ENCODE data around the gene PSD4.

Gene PSD4

DNA sequence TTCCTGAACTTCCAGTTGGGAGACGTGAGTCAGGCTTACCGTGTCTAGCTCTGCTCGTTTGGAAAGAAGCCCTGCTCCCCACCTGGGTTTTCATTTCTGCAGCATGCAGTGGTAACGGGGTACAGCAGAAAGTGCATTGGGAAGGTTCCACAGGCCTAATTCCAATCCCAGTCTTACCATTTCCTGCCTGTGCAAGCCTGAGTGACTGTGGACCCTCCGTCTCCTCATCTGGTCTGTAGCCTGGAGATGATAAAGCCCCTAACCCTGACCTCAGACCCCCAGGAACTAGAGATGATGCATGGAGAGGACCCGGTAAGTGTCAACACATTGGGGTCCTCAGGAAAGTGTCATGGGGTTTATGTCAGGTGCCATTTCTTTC, 5.8 kb upstream of the PSD4 start:
- no peak for DNase-seq

GRCh38 chr2:113169002-113169530, 4.7 kb upstream of the PSD4 start:
- DNase-seq: no peak

DNA sequence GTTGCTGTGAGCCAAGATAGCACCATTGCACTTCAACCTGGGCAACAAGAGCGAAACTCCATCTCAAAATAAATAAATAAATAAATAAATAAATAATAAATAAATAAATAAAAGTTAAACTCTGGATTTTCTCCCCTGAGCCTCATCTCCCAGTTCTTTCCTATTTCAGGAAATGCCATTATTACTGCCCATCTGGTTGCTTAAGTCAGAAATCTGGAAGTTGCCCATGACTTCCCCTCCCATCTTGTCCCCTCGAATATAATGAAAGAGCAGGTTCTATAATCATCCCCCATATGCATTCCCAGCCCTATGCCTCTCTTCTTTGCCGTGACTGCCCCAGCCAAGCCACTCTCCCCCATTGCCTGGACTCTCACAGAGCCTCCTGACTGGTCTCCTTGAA, 4.2 kb upstream of the PSD4 start:
- no peak for DNase-seq

DNA sequence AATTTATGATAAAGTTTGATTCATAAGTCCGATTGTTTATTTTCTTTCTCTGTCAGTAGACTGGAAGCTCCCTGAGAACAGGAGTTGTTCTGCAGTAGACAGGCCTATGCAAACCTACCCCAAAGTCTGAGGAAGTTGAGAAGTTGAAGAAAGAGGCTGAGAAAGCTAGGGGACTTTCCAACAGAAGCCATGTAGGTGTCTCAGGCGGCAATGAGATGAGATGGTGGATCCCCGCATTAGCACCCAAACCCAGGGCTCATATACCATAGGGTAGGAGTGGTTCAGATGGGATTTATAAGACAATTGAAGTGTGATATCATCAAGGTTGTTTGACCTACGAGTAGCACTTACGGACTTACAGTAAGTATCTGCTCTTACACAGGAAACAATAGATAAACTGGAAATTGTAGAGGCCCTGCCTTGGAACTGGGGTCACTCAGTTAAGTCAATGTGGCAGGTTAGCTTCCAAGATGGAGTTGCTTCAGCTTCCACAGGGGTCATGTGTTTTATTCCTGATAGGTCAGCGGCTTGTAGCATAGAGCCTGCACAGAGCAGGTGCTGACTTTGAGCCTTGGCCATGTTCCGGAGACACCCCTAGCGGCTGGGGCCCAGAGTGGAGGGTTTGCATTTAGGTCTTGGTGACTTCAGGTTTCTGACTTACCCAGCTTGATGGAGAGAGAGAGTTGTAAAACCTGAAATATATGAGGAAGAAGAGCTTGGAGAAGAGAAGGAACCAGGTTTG, 2.3 kb upstream of the PSD4 start:
- no peak for DNase-seq

- no peak for DNase-seq
Observed at GRCh38 chr2:113172721-113173541, 840 bp upstream of the PSD4 start.

DNA sequence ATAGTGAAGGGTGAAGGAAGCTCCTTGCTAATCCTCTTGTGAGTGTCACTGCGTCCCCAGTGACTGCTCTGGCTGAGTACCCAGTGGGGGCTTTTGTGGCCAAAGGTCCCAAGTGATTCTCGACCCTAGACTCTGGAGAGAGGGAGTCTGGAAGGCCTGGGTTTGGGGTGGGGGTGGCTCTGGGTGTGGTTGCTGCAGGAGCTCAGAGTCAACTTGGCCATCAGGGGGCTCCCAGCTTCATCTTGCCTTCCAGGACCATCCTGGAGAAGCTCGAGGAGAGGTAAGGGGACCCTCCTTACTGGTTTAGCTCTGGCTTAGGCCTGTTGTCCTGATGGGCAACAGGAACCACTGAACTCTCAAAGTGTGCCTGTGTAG, 592 bp downstream of the PSD4 start:
- DNase-seq: no peak

DNA sequence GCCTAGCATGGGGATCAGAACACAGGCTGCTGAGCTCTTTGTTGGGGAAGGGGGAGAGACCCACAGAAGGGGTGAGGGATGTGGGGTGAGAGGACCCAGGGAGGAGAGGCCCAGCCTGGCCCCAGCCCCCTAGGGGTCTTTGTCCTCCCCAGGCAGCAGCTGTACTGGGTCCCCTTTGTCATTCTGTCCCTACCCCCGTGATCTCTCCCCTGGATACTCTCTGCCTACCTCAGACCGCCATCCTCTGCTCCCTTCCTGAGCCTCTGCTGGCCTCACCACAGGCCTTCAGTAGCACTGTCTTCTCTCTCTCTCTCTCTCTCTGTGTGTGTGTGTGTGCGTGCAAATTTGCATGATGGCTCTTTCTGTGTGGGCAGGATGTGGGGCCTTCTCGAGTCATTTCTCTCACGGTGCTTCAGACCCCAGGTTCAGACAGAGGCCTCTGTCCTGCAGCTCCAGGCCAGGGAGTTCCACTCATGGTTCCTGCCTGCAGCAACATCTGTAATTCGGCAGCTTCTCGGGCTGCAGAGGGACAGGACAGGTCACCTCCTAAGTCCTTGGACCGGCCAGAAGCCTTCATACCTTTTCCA, 1.4 kb downstream of the PSD4 start:
- no peak for DNase-seq

DNA sequence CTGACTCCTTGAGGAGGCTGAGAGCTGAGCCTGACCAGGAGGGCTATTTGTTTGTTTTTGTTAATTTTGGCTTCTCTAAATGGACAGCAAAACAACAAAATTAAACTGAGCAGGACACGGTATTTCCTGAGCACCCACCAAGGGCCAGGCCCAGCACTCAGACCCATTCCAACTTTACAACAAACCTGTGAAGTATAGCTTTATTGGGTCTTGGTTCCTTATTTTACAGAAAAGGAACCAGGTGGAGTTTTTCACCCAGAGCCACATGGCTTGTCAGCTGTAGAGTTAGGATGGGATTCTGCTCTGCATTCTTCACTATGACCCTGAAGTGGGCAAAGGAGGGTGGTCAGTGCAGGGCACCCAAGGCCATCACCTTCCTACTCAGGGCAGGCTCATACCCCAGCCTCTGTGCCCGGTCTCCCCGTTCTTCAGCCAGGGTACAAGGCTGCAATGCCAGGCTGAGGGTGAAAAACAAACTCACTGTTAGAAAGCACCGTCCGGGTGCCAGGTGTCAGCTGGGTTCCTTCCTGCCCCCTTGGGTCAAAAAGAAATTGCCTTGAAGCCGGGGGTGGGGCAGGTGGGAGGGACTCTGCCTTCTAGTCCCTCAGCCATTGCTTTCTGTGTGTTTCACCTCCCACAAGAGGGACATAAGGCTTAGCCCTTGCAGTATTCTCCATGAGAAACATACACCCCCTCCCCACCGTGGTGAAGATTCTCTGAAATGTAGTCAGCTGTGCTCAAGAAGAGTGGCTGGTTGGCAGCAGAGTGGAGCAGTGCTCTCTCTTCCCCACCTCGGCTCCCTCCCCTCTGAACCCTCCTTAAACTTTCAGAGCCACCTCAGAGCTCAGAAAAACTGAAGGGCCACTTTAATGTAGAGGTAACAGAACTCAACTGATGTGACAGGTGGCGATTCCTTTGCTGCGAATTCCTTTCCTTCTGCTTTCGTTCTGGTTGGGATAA, 2.2 kb downstream of the PSD4 start:
- no peak for DNase-seq

GRCh38 chr2:113176696-113177355, 3.1 kb downstream of the PSD4 start:
- DNase-seq: no peak

DNA sequence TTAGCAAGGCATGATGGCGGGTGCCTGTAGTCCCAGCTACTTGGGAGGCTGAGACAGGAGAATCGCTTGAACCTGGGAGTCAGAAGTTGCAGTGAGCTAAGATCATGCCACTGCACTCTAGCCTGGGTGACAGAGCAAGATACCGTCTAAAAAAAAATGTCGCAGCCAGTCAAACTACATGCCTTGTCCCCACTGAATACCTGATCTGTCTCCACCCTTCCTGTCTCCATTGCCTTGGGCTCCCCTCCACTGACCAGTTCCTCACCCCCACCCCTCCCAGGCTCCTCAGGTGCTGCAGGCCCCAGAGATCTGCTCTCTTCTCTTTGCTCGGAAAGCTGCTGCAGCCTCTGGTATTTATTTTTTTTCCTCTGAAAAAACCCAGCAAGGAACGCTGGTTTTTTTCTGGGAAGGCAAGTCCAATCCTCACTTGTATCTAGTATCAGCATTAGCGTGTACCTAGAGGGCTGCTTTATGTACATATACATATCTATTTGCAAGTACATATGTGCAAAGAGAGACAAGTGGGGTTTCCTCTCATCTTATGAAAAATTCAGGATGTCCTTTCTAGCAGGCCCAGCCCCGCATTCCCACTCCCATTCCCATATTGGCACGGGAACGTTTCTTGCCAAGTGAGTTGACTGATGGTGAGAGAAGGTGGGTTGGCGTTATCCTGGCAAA, 4.4 kb downstream of the PSD4 start:
- DNase-seq: no peak

DNA sequence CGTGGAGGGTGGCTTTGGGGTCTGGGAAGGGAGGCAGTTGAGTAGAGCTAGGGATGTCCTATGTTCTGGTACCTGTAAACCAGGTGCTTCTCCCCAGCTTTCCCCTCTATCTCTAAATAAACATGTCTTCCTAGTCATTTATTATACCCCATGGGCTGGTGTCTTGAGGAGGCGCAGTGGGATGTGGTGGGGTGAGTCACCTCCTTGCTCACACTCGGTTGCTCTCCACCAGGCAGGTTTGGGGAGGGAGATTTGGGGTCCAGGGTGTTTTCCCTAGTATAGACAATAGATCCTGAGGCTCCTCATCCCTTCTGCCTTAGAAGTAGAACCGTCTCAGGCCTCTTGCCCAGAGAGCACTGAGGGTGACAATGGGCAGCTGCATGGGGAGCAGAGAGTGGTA, 5.1 kb downstream of the PSD4 start:
- DNase-seq: no peak

GRCh38 chr2:113179446-113180045, 5.8 kb downstream of the PSD4 start:
- DNase-seq: no peak

- no peak for DNase-seq
Observed at GRCh38 chr2:113180131-113180946, 6.6 kb downstream of the PSD4 start.

DNA sequence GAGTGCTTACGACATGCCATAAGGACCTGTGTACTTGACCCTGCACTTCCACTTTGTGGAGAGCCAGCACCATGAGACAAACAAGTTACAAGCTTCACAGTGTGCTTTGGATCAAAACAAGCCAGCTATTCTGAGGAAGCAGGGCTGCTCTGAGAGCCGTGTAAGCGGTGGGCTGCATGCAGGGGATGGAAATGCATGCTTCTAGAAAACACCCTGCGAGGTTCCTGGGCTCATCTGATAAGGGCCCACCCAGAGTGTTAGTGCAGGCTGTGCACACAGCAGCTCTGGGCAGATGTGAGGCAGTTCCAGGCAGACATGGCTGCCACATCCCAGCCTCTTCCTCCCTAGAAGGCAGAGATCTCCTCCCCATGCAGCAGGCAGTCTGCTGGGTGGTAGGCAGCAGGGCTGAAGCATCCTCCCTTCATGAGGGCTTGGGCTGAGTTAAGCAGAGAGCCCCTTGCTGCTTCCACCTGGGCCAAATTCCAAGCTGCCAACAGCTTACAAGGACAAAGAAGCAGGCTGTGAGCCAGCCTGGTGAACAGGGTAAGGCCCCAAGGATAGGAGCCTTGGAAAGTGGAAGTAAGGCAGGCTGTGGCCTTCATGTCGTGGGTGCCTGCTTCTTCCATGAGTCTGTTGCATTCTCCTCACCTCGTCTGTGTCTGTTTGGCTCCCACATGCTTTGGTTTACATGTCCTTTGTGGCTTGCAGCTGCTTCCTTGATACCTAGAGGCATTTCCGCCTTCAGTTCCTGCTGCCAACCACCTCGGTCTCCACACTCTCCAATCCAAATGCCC, 7.7 kb downstream of the PSD4 start:
- DNase-seq: peak in 2 of 14 donors; percentile 11

- no peak for DNase-seq
Observed at GRCh38 chr2:113182471-113183260, 8.9 kb downstream of the PSD4 start.

- DNase-seq: no peak
Observed at GRCh38 chr2:113183264-113183663, 9.5 kb downstream of the PSD4 start.

GRCh38 chr2:113183703-113184102, 9.9 kb downstream of the PSD4 start:
- no peak for DNase-seq
